SU-DHL-6 (cell line): ENCODE data around the gene RTP4.

Source experiments
- EZH2phosphoT487 ChIP-seq: fragments of 200-600 bp; sonication (generic), shearing (Covaris generic); conservative IDR thresholded peaks from 2 replicates; pipeline ENCODE4 v1.6.1; 2018; ENCODE audit warnings: mild to moderate bottlenecking, antibody characterized with exemption, low read length, moderate library complexity, mixed read lengths
- TF ChIP-seq, protein P1 (sequence below): fragments of 200-600 bp; sonication (generic); IDR thresholded peaks from one replicate; pipeline ENCODE4 v1.5.1; 2017; ENCODE audit warnings: antibody characterized with exemption, mild to moderate bottlenecking, low read length, moderate library complexity; ENCODE audit not compliant: insufficient read depth, poor library complexity, severe bottlenecking

DNA sequence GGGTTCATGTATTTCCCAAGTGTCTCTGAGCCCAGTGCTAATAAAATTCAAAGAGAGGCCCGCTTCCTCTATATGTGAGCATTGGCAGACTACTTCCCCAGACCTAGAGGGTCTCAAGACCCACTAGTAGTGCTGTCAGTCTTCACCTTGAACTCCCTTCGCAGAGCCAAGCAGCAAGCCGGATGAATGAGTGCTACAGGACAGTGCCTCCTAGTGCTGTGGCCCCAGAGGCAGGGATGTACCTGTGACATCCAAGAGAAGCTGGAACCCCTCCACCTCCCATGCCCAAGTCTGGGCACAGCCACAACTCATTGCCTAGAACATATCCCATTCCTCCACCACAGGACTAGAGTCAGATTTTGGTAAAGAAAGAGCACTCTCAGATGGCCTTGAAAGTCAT lies 39.5 kb upstream of the RTP4 start:
- TF ChIP-seq, protein P1, sequence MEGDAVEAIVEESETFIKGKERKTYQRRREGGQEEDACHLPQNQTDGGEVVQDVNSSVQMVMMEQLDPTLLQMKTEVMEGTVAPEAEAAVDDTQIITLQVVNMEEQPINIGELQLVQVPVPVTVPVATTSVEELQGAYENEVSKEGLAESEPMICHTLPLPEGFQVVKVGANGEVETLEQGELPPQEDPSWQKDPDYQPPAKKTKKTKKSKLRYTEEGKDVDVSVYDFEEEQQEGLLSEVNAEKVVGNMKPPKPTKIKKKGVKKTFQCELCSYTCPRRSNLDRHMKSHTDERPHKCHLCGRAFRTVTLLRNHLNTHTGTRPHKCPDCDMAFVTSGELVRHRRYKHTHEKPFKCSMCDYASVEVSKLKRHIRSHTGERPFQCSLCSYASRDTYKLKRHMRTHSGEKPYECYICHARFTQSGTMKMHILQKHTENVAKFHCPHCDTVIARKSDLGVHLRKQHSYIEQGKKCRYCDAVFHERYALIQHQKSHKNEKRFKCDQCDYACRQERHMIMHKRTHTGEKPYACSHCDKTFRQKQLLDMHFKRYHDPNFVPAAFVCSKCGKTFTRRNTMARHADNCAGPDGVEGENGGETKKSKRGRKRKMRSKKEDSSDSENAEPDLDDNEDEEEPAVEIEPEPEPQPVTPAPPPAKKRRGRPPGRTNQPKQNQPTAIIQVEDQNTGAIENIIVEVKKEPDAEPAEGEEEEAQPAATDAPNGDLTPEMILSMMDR = no peak
- no peak for TF ChIP-seq EZH2phosphoT487
